LHCN-M2 (cell line): Measurements from ENCODE around the gene KYNU. TPM values are rescaled to one million over a fixed set of nuclear protein-coding genes. Genes with fewer than 3 reads are reported as not detected.
"Not testable (repeated sequence)": the region's sequence is repeated elsewhere in the genome, so short reads cannot be mapped to it uniquely, and the experiment has no call there.

Experiments
- DNase-seq: peaks from one replicate; pipeline ENCODE4 v3.0.0-alpha.2; 2012; ENCODE audit warnings: low read depth
- total RNA-seq: library from RNA; depleted of rRNA; stranded (reverse); fragments of >200 nt; gene quantifications from 2 replicates; pipeline ENCODE4 v1.2.3, GENCODE V29; 2014

The KYNU gene
- total RNA-seq, 1 experiment from 2014 or later, result 1.5 TPM

DNA sequence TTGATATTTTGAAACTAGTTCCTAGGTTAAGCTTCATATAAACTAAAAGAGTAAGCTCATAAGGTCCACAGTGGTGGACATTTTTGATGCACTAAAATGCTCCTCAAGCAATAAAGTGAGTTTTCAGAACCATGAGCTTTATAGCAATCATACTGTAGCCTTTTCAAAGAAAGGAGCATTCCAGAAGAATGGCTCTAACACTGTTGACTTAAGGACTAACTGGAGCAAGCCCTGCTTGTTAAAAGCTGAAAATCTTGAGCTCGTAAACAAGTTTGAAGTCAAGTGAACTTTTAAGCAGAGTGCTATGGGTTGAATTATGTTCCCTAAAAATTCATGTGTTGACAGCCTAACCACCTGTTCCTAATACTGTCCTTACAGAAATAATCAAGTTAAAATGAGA lies 38.0 kb downstream of the KYNU start:
- no peak for DNase-seq

DNA sequence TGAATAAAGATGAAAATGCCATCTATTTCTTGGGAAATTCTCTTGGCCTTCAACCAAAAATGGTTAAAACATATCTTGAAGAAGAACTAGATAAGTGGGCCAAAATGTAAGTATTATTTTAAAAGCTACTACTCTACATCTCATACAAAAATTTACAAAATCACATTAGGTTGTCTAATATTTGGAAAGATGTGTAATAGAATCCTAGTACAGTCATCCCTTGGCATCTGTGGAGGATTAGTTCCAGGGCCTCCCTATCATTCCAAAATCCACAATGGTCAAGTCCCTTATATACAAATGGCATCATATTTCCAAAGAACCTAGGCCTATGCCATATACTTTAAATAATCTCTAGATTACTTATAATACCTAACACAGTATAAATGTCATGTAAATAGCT lies 41.2 kb downstream of the KYNU start:
- peak; percentile 46 for DNase-seq

DNA sequence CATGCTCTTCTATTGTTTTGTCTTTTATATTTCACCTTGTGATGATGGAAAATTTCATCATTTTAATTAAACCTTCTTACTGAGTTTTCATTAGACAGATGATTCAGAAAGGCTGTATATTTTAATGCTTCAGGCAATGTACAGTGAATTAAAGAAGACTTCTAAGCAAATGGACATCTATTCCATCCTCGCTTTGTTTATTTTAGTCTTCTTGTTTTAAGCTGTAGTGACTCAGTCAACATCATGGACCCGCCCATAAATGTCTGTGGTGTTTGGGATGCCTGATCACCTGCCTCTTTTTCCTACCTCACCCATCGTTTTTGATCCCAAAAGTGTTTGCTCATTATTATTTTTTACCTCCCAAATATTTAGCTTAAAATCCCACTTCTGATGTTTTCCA lies 43.1 kb downstream of the KYNU start:
- DNase-seq, result no peak

DNA sequence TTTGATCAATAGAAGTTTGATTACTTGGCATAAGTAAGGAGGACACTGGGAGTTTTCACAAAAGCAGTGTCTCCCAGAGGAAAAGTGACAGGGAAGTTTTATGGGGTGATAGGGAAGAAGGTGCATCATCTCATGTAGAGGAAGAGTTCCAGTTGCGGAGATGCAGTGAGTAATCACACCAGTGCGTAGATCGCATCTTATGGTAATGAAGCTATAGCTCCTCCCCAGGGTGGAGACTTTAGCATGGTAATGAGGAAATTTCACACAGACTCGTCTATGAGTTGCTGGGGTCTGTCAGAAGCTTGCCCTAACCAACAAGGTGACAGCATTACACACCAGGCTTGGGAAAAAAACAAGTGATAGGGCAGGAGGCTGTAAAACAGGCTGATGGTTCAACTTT lies 49.0 kb downstream of the KYNU start:
- no peak for DNase-seq

DNA sequence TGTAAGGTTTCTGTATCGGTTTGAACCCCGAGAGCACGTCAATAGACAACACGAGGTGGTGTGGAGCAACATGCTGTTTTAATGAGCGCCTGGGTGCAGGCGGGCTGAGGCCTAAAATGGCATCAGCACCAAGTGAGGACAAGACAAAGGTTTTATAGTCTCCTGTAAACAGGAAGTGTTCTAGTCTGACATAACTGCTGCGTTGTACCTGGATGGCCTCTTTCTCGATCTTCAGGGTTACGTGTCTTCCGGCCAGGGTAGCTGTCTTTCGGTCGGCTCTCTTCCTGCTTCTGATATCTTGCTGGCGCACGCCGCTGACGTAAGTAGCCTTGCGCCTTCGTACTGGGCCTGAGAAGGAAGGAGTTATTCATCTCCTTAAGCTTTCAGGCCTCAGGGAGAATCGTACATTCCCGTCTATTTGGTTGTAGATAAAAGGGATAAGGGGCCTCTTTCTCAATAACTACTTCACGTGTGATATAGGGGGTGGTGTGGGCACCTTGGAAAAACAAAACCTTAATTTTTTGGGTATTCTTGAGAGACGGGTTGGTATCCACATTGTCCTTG lies 53.5 kb downstream of the KYNU start:
- DNase-seq, result no peak

DNA sequence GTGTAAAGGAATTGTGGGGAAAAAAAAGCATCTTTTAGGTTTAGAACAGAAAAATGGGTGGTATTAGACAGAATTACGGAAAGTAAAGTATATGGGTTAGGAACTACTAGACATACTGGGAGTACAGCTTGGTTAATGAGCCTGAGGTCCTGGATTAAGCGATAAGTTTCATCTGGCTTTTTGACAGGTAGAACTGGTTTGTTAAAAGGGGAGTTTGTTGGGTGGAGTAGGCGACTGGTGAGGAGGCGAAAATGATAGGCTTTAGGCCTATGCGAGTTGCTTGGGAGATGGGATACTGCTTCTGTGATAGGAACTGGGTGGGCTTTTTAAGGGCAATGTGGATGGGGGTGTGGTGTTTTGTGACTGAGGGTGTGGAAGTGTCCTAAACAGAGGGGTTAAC lies 56.5 kb downstream of the KYNU start:
- no peak for DNase-seq

DNA sequence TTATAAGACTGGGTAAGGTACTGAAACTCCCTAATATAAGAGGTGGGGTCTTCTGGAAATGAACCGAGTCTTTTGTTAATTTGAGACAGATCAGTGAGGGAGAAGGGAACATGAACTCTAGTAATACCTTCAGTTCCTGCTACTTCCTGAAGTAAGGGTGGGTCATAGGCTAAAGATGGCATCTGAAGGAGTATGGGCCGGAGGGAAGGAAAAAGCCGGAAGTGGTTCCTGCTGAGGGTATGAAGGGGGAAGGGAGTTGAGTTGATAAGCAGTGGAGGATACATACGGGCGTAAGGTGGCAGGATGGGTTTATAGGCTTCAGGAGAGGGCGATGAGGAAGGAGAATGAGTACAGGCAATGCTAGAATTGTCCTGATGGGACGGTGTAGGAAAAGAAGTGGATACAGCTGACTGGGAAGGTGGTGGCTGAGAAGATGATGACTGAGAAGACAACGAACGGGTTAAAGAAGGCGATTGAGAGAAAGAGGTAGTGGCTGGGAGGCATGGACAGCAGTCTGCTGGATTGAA lies 58.2 kb downstream of the KYNU start:
- no peak for DNase-seq

DNA sequence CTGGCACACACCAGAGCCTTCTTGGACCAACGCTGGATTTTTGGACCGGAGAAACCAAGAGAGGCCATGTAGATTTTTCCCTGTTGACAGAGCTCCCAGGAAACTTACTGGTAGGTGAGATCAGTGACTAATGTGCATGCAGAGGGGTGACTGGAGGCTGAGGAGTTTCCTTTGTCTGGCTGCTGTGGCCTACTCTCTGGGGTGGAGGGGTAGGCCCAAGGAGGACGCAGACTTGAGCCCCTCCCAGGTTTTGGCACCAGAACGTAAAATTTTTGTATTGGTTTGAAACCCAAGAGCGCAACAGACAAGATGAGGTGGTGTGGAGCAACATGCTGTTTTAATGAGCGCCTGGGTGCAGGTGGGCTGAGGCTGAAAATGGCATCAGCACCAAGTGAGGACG lies 59.2 kb downstream of the KYNU start:
- no peak for DNase-seq

DNA sequence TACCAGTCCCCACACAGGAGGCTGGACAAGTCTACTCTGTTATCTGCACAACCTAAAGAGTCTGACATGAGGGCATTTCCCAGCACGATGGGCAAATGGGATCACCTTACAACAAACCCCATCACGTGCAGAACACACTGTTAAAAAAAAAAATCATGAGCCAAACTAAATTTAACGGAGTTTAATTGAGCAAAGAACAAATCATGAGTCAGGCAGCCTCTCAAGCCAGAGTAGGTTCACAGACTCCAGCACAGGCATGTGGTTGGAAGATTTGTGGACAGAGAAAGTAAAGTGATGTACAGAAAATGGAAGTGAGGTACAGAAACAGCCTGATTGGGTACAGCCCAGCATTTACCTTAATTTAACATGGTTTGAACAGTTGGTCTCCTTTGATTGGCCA lies 59.9 kb downstream of the KYNU start:
- DNase-seq, result peak; percentile 15

DNA sequence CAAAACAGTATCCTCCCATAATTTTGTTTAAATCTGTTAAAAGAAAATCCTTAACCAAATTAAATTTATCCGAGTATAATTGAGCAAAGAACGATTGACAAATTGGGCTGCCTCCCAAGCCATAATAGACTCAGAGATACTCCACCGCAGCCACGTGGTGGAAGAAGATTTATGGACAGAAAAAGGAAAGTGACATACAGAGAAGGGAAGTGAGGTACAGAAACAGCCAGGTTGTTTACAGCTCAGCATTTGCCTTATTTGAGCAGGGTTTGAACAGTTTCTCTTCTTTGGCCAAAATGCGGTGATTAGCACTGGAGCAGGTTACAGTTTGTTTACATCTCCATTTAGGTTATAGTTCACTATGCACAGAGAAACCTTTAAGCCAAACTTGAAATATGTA lies 60.8 kb downstream of the KYNU start:
- DNase-seq, result no peak

DNA sequence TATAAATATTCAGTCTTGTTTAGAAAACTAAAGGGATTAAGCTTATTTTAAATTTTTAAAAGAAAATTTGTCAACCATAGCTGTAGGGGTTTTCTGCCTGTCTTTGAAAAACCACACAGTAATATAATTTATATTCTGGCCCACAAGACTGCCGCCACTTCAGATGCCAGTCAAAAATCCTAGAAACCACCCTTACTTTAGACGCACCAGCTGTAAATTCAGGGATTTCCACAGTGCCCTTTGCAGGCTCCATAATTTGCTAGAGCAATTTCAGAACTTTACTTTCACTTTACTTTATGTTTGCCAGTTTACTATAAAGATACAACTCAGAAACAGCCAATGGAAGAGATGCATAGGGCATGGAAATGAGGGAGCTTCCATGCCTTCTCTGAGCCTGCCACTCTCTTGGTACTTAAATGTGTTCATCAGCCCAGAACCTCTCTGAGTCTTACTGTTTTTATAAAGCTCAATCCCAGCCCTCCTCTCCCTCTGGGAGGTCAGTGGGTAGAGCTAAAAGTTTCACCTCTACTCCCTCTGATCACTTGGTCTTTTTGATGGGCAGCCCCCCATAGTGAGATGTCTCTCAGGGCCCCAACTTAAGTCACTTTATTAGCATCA lies 63.3 kb downstream of the KYNU start:
- DNase-seq, result no peak

DNA sequence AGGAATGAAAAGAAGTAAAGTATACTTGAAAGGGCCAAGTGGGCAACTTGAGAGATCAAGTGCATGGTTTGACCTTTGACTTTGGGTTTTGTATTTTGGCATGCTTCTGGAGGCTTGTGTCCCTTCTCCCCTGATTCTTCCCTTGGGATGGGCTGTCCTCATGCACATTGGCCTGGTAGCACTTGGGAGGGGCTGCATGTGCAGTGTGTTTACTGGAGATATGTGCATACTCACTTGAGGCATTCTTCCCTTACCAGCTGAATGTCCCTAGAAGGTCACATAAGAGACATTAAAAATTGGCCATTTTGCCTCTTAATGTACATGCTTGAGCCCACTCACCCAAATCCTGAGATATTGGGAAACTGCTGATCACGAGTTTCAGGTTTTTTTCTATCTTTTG lies 65.2 kb downstream of the KYNU start:
- DNase-seq, result no peak

DNA sequence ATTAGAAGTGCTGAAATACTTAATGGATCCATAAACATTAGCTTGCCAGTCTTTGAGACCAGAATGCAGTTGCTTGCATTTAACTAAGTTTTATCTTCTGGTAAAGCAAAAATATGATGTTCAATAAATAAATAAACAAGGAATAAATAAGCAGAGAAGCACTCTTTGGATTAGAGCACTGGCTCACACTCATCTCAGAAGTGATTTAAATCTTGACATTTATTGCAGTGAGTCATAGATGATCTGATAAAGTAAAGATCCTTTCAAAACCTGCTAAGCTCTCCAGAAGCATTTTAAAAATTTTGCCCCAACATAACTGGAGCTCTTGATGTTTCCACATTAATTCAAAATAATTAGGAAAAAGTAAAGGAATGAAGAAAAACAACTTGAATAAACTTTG lies 66.8 kb downstream of the KYNU start:
- DNase-seq, result peak; percentile 9

DNA sequence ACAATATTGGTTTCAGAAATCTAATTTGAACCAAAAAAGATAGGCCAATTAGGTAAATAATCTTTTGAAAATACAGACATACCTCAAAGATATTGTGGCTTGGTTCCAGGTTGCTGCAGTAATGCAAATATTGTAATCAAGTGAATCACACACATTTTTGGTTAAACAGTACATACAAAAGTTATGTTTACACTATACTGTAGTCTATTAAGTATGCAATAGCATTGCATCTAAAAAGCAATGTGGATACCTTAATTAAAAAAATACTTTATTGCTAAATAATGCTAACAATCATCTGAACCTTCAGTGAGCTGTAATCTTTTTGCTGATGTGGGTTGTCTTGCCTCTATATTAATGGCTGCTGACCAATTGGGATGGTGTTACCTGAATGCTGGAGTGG lies 67.3 kb downstream of the KYNU start:
- DNase-seq, result no peak

DNA sequence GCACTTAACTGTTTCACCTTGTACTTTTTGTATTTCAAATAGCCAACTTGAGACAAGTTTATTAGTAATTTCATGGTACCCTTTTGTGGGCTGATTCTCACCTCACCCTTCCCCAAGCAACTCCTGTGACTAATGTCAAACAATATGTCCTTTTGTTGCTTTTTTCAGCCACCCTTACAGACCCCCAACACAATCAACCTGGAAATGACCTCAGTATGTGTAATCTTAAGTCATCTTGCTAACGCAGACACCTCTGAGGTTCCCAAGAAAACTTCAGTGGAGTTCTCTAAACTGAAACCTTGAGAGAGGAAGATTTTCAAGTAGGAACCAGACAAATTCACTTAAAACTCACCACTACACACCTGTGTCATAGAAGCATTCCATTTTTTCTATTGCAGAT lies 69.5 kb downstream of the KYNU start:
- DNase-seq, result no peak

DNA sequence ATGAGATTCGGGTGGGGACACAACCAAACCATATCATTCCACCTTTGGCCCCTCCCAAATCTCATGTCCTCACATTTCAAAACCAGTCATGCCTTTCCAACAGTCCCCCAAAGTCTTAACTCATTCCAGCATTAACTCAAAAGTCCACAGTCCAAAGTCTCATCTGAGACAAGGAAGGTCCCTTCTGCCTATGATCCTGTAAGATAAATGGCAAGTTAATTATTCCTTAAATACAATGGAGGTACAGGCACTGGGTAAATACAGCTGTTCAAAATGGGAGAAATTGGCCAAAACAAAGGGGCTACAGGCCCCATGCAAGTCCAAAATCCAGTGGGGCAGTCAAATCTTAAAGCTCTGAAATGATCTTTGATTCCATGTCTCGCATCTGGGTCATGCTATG lies 71.3 kb downstream of the KYNU start:
- DNase-seq, result not testable (repeated sequence)

DNA sequence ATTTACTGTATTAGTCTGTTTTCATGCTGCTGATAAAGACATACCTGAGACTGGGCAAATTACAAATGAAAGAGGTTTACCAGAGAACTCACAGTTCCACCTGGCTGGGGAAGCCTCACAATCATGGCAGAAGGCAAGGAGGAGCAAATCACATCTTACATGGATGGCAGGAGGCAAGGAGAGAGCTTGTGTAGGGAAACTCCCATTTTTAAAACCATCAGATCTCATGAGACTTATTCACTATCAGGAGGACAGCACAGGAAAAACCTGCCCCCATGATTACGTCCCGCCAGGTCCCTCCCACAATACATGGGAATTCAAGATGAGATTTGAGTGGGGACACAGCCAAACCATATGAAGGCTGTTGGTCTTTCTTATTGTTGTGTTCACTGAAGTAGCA lies 72.9 kb downstream of the KYNU start:
- DNase-seq, result not testable (repeated sequence)

DNA sequence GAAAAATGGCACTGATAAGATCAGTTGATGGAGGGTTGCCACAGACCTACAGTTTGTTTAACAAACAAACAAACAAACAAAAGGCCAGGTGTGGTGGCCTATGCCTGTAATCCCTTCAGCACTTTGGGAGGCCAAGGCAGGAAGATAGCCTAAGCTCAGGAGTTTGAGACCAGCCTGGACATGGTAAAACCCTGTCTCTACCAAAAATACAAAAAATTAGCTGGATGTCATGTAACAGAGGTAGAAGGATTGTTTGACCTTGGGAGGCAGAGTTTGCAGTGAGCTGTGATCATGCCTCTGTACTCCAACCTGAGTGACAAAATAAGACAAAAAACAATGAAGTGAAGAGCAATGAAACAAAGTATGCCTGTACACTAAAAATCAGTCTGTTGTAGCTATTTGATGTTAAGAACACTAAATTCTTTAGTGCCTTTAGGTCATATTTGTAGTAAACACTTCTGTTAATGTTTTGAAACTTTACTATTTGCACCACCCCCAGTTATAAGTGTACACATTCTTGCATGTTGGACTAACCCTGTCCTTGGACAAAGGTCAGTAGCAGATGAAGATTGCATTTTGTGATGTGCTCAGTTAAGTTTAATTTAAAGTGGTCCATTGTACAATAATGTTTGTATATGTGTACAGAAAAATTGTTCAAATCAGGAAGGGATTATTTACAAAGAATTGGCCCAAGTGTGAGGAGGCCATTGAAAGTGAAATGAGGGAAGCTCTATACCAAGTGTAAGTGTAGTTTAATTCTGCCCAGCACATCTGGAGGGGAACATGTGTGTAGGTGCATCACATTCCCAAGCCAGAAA lies 73.9 kb downstream of the KYNU start:
- no peak for DNase-seq

DNA sequence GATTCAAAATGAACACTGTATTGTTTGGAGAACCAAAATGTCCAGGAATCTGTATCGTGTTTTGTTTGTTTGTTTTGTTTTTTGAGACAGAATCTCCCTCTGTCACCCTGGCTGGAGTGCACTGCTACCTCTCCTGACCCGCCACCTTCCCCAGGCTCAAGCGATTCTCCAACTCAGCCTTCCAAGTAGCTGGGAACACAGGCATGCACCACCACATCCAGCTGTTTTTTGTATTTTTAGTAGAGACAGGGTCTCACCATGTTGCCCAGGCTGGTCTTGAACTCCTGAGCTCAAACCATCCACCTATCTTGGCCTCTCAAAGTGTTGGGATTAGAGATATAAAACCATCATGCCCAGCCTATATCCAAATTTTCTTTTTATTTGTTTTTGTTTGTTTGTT lies 74.6 kb downstream of the KYNU start:
- no peak for DNase-seq

DNA sequence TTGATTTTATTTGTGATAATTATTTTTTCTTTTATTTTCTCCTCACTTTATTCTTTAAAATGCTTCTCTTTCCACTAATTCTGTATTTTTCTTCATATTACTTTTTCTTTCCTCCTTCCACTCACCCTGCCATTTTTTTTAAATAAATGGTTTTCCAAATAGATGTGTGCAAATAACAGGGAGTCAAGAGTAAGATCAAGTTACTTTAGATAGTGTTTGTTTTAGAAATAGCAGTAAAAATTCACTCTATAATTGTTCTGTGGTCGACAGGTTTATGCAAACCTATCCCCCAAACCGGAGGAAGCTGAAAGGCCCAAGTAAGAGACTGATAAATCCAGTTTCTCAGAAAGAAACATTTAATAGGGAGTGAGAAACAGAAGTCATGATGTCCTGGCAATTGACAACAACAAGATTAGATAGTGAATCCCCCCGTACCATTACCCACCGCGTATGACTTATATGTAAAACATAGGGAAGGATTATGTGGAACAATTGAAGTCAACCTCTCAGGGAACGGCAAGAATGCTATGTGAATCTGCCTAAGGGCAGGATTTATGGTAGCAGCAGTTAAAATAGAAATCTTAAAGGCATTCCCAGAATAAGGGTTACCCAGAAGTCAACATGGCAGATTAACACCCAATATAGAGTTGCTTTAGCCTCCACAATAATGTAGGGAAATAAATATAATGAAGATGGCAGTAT lies 75.5 kb downstream of the KYNU start:
- no peak for DNase-seq

DNA sequence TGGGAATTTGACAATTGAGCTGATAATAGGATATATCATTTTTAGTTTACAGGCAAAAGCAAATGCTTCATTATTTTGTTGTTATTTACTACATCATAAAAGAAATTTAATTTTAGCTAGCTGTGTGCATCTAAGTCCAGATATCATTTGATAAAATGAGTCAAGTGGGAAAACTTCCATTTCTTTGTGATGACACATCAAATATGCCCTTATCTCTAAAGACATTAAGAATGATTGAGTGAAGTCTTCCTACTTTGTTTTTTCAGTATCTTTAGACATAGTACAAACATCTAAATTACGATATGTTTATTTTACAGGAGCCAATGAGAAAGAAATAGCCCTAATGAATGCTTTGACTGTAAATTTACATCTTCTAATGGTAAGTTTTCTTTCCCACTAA lies 77.0 kb downstream of the KYNU start:
- no peak for DNase-seq

DNA sequence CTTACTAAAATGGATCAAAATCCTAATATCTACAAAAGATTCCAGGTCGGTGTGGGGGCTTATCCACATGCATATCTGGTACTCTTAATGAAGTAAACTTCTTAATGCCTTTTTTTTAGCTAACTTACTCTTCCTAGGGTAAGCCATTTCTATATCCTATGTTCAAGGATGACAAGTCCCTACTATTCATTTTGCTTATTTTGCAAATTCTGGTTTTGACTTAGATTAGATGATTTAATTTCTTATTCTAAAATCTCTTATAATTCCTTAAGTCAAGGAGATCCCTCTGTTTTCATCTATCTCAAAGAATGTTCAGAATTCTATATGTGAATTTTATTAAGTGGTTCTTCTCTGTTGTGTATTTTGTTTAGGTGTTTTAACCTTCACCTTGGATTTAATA lies 79.7 kb downstream of the KYNU start:
- no peak for DNase-seq
